BJ (cell line): ENCODE measurements around the gene IFRD2. TPM values are rescaled to one million over a fixed set of nuclear protein-coding genes. Genes with fewer than 3 reads are reported as not detected.
A peak's percentile ranks its signal among the peaks of the same experiment; 100 is the strongest.

Source experiments
- CTCF ChIA-PET: fragments of 350-600 bp; formaldehyde crosslinking; extraction: SDS; loops from one replicate; lab custom pipeline; 2021; ENCODE audit warnings: antibody characterized with exemption, inconsistent platforms; lab: Yijun Ruan, JAX
- POLR2A ChIA-PET: fragments of 300-600 bp; sonication (Branson Sonifier 250); formaldehyde crosslinking; extraction: SDS; loops from one replicate; lab custom pipeline; 2021; ENCODE audit warnings: antibody characterized with exemption; lab: Charles Lee
- DNase-seq: peaks from one replicate; pipeline ENCODE4 v3.0.0-alpha.2; 2011; ENCODE audit warnings: low read depth
- H3K27me3 ChIP-seq: 2 replicates; pipeline ENCODE4 v1.6.0; 2011; ENCODE audit warnings: low read length; ENCODE audit not compliant: control insufficient read depth, insufficient read depth
- H3K36me3 ChIP-seq: 2 replicates; pipeline ENCODE4 v1.5.1; 2011; ENCODE audit warnings: low read length; ENCODE audit not compliant: control insufficient read depth, insufficient read depth
- H3K4me3 ChIP-seq: 2 replicates; pipeline ENCODE4 v1.5.1; 2011; ENCODE audit warnings: low read depth, mild to moderate bottlenecking, control low read depth, low read length
- CTCF ChIP-seq: IDR thresholded peaks from 2 replicates; pipeline ENCODE4 v1.5.1; 2011; ENCODE audit warnings: low read depth, mild to moderate bottlenecking, control low read depth, inconsistent platforms, low read length, moderate library complexity; ENCODE audit not compliant: insufficient read depth
- polyA plus RNA-seq: library from polyadenylated mRNA; depleted of rRNA; stranded (reverse); fragments of >200 nt; gene quantifications from 2 replicates; pipeline ENCODE4 v1.2.3, GENCODE V29; 2011

Gene IFRD2
- polyA plus RNA-seq, 1 experiment: 56.7 TPM

GRCh38 chr3:50327943-50328691 is 35.9 kb upstream of the IFRD2 start, which contains the start of gene TUSC2:
TSS of gene TUSC2 (minus strand) at chr3:50328223. CDS start at chr3:50328099, 124 bp downstream.
- DNase-seq: peak; percentile 74
- ChIA-PET POLR2A (interaction anchor here (1.6 kb wide), 1 partner anchor 9 kb away, joined by 5 read pairs; no protein-coding TSS in a partner anchor), CTCF (interaction anchor here (0.9 to 2.1 kb wide), 6 partner anchors 9 to 134 kb away, joined by 4 to 11 read pairs (median 5); partner anchors contain the start of genes GNAI2 and SEMA3B)
- H3K36me3 ChIP-seq: peaks cover 27% of the 10 kb centered on the region
- TF ChIP-seq CTCF: no peak
- no peaks in the 10 kb centered on the region for H3K27me3 ChIP-seq
- H3K4me3 ChIP-seq: peak within 1 kb of the TSS; percentile 72

- ChIA-PET POLR2A (interaction anchor here (1.6 kb wide), 1 partner anchor 10 kb away, joined by 5 read pairs; no protein-coding TSS in a partner anchor), CTCF (interaction anchor here (1.6 to 2.1 kb wide), 4 partner anchors 10 to 133 kb away, joined by 5 to 11 read pairs (median 6); partner anchors contain the start of gene SEMA3B)
- no peak for DNase-seq
- no peaks in the 10 kb centered on the region for H3K27me3 ChIP-seq
- peaks cover 26% of the 10 kb centered on the region for H3K36me3 ChIP-seq
- TF ChIP-seq CTCF: no peak
- H3K4me3 ChIP-seq: peak overlapping the region; percentile 72
These were observed 34.9 kb upstream of the IFRD2 start for GRCh38 chr3:50327129-50327528.

GRCh38 chr3:50326182-50326541 is 33.9 kb upstream of the IFRD2 start:
- Histone ChIP-seq H3K27me3 (no peaks in the 10 kb centered on the region), H3K36me3 (peaks cover 16% of the 10 kb centered on the region), H3K4me3 (no peak overlapping the region)
- CTCF ChIA-PET: interaction anchor here (0.9 kb wide), 1 partner anchor 133 kb away, joined by 3 read pairs; no protein-coding TSS in a partner anchor
- DNase-seq: no peak
- POLR2A ChIA-PET: no interaction called here
- TF ChIP-seq CTCF: no peak

- no peak for TF ChIP-seq CTCF
- POLR2A ChIA-PET: no interaction called here
These were observed 33.4 kb upstream of the IFRD2 start for GRCh38 chr3:50325497-50326181.

GRCh38 chr3:50325113-50325480 is 32.9 kb upstream of the IFRD2 start:
- H3K27me3 ChIP-seq: no peaks in the 10 kb centered on the region
- no peak overlapping the region for H3K4me3 ChIP-seq
- TF ChIP-seq CTCF: no peak
- POLR2A ChIA-PET: no interaction called here
- no peak for DNase-seq
- CTCF ChIA-PET: interaction anchor here (0.6 to 3.0 kb wide), 17 partner anchors 10 to 204 kb away, joined by 3 to 32 read pairs (median 4); partner anchors contain the start of genes HYAL3 and NAA80
- peaks cover 7% of the 10 kb centered on the region for H3K36me3 ChIP-seq

More at GRCh38 chr3:50325497-50326181, 33.4 kb upstream of the IFRD2 start:
- Histone ChIP-seq H3K4me3 (no peak overlapping the region), H3K27me3 (no peaks in the 10 kb centered on the region), H3K36me3 (peaks cover 12% of the 10 kb centered on the region)
- CTCF ChIA-PET: interaction anchor here (0.8 to 3.0 kb wide), 6 partner anchors 10 to 132 kb away, joined by 3 to 32 read pairs (median 14); no protein-coding TSS in a partner anchor
- DNase-seq: no peak
